Measurements from ENCODE around the gene MKS1.

GRCh38 chr17:58207451-58207850 lies 11.6 kb downstream of the MKS1 start:
- TF ChIP-seq, protein P1, sequence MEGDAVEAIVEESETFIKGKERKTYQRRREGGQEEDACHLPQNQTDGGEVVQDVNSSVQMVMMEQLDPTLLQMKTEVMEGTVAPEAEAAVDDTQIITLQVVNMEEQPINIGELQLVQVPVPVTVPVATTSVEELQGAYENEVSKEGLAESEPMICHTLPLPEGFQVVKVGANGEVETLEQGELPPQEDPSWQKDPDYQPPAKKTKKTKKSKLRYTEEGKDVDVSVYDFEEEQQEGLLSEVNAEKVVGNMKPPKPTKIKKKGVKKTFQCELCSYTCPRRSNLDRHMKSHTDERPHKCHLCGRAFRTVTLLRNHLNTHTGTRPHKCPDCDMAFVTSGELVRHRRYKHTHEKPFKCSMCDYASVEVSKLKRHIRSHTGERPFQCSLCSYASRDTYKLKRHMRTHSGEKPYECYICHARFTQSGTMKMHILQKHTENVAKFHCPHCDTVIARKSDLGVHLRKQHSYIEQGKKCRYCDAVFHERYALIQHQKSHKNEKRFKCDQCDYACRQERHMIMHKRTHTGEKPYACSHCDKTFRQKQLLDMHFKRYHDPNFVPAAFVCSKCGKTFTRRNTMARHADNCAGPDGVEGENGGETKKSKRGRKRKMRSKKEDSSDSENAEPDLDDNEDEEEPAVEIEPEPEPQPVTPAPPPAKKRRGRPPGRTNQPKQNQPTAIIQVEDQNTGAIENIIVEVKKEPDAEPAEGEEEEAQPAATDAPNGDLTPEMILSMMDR (IDR thresholded peaks at IDR 0.05), result no peak
- no peak for TF ChIP-seq POLR2AphosphoS5 (IDR thresholded peaks at IDR 0.05)
- no peak for TF ChIP-seq POLR2A (IDR thresholded peaks at IDR 0.05)
- TF ChIP-seq EP300 (IDR thresholded peaks at IDR 0.05), result no peak
